Measurements from ENCODE around the gene DNALI1.

DNA sequence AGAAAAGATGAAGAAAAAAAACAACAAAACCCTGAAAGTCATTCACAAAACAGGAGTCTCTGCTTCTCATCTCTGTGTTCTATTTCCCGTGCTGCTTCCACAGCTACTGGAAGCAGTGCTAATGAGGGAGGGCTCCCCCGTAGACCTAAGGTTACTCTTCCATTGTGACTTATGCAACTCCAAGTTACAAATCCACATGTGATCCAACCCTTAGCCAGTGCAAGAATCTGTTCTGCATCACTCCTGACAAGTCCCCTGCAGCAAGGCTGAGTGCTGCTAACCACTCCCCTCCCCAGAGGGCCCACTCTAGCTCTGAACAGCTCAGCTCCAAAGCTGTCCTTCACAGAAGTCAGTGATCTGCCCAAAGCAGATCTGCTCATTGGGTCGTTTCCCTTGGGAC is 10.3 kb downstream of the DNALI1 start:
- TF ChIP-seq ZNF8 (CRISPR knock-in tag; IDR thresholded peaks at IDR 0.05), result no peak
- no peak for TF ChIP-seq CSDC2 (CRISPR knock-in tag; IDR thresholded peaks at IDR 0.05)
- no peak for TF ChIP-seq ZNF565 (CRISPR knock-in tag; conservative IDR thresholded peaks at IDR 0.05; ENCODE audit: low read depth)

Measured in SK-N-SH treated with all-trans-retinoic acid at 6 μM for 48 hours (cell line).